HepG2 (cell line): Measurements from ENCODE around the gene EPB41L2.
A peak's percentile ranks its signal among the peaks of the same experiment; 100 is the strongest.

Source experiments
- ARHGAP35 ChIP-seq: sonication (generic); formaldehyde crosslinking; IDR thresholded peaks from 2 replicates; pipeline ENCODE4 v1.9.0; 2022; ENCODE audit warnings: mild to moderate bottlenecking, inconsistent platforms, moderate library complexity, missing genetic modification reagents, borderline replicate concordance
- EP300 ChIP-seq, 3 experiments: sonication (generic) in 1 of 3; formaldehyde crosslinking in 1 of 3; IDR thresholded peaks; 2 replicates each; pipeline versions ENCODE4 v1.5.1 to v1.6.1; 2011 to 2020; ENCODE audit warnings: low read depth in 2 of 3, low read length in 2 of 3, borderline replicate concordance in 1 of 3, improper control_type of control experiment in 1 of 3, mild to moderate bottlenecking in 1 of 3, missing genetic modification reagents in 1 of 3, moderate library complexity in 1 of 3
- POLR2A ChIP-seq, 2 experiments: IDR thresholded peaks; 2 replicates each; pipeline ENCODE4 v1.6.1; 2011; ENCODE audit warnings: low read depth in 2 of 2, low read length in 2 of 2, mild to moderate bottlenecking in 1 of 2, moderate library complexity in 1 of 2; ENCODE audit not compliant: insufficient read depth in 1 of 2
- SAP130 ChIP-seq: IDR thresholded peaks from 2 replicates; pipeline ENCODE4 v1.6.1; 2016; ENCODE audit warnings: low read depth
- YY1 ChIP-seq: IDR thresholded peaks from 2 replicates; pipeline ENCODE4 v1.6.1; 2011; ENCODE audit warnings: low read length, low read depth, moderate library complexity, mild to moderate bottlenecking; ENCODE audit not compliant: insufficient read depth, insufficient replicate concordance
- ZSCAN20 ChIP-seq: sonication (generic); formaldehyde crosslinking; IDR thresholded peaks from 2 replicates; pipeline ENCODE4 v1.4.0; 2020; ENCODE audit warnings: missing genetic modification reagents, mild to moderate bottlenecking, borderline replicate concordance
- TF ChIP-seq, protein P1 (sequence below): sonication (generic); formaldehyde crosslinking; IDR thresholded peaks from 2 replicates; pipeline ENCODE4 v1.5.1; 2020; ENCODE audit warnings: mild to moderate bottlenecking, missing genetic modification reagents, borderline replicate concordance

DNA sequence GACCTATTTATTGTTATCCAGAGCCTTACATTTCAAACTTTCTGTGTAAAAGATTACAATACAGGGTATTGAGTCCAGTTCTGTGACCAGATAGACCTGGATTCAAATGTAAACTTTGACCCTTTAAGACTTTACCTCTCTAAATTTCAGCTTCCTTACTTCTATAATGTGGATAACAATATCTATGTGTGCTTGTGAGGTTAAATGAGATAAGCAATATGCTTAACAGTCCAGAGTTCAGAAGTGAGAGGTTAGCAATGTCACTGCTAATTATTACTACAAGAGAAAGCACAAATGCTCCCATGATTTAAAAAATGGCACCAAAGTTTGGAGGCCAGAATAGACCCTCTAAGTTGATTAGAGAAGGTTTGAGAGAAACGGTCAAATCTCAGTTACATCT, 27.5 kb downstream of the EPB41L2 start:
- no peak for TF ChIP-seq YY1
- no peak for TF ChIP-seq EP300 (IDR thresholded peaks at IDR 0.05; ENCODE audit: low read depth in 2 of 2, low read length in 2 of 2)
- no peak for TF ChIP-seq EP300 (CRISPR knock-in tag; IDR thresholded peaks at IDR 0.05; ENCODE audit: borderline replicate concordance)
- TF ChIP-seq ZSCAN20 (CRISPR knock-in tag): no peak
- no peak for TF ChIP-seq ARHGAP35
- TF ChIP-seq, protein P1, sequence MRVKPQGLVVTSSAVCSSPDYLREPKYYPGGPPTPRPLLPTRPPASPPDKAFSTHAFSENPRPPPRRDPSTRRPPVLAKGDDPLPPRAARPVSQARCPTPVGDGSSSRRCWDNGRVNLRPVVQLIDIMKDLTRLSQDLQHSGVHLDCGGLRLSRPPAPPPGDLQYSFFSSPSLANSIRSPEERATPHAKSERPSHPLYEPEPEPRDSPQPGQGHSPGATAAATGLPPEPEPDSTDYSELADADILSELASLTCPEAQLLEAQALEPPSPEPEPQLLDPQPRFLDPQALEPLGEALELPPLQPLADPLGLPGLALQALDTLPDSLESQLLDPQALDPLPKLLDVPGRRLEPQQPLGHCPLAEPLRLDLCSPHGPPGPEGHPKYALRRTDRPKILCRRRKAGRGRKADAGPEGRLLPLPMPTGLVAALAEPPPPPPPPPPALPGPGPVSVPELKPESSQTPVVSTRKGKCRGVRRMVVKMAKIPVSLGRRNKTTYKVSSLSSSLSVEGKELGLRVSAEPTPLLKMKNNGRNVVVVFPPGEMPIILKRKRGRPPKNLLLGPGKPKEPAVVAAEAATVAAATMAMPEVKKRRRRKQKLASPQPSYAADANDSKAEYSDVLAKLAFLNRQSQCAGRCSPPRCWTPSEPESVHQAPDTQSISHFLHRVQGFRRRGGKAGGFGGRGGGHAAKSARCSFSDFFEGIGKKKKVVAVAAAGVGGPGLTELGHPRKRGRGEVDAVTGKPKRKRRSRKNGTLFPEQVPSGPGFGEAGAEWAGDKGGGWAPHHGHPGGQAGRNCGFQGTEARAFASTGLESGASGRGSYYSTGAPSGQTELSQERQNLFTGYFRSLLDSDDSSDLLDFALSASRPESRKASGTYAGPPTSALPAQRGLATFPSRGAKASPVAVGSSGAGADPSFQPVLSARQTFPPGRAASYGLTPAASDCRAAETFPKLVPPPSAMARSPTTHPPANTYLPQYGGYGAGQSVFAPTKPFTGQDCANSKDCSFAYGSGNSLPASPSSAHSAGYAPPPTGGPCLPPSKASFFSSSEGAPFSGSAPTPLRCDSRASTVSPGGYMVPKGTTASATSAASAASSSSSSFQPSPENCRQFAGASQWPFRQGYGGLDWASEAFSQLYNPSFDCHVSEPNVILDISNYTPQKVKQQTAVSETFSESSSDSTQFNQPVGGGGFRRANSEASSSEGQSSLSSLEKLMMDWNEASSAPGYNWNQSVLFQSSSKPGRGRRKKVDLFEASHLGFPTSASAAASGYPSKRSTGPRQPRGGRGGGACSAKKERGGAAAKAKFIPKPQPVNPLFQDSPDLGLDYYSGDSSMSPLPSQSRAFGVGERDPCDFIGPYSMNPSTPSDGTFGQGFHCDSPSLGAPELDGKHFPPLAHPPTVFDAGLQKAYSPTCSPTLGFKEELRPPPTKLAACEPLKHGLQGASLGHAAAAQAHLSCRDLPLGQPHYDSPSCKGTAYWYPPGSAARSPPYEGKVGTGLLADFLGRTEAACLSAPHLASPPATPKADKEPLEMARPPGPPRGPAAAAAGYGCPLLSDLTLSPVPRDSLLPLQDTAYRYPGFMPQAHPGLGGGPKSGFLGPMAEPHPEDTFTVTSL (CRISPR knock-in tag): peak; percentile 16; the same call in 1 of the 2 replicates
- TF ChIP-seq POLR2A (IDR thresholded peaks at IDR 0.05; ENCODE audit: insufficient read depth in 1 of 2, low read depth in 2 of 2, low read length in 2 of 2): no peak
- 0 out of 2 replicates have a peak, but pooled peaks have one; percentile 10 for TF ChIP-seq SAP130 (CRISPR knock-in tag)
